WERI-Rb-1 (cell line): Measurements from ENCODE around the gene CHST11.
A peak's percentile ranks its signal among the peaks of the same experiment; 100 is the strongest.

Experiments
- DNase-seq: peaks from one replicate; pipeline ENCODE4 v3.0.0-alpha.2; 2020
- H3K27ac ChIP-seq: fragments of 250-450 bp; sonication (Bioruptor Pico); 2 replicates; pipeline ENCODE4 v1.5.1; 2020; ENCODE audit warnings: mild to moderate bottlenecking, moderate library complexity
- H3K27me3 ChIP-seq: fragments of 250-450 bp; sonication (Bioruptor Pico); 2 replicates; pipeline ENCODE4 v1.5.1; 2021; ENCODE audit warnings: mild to moderate bottlenecking, low read depth, moderate library complexity; ENCODE audit not compliant: insufficient read depth, severe bottlenecking
- H3K36me3 ChIP-seq: fragments of 250-450 bp; sonication (Bioruptor Pico); 2 replicates; pipeline ENCODE4 v1.5.1; 2020; ENCODE audit warnings: mild to moderate bottlenecking, moderate library complexity
- H3K4me3 ChIP-seq: 2 replicates; pipeline ENCODE4 v1.5.1; 2011; ENCODE audit warnings: low read depth, mild to moderate bottlenecking, control low read depth, low read length
- H3K9me3 ChIP-seq: fragments of 250-450 bp; sonication (Bioruptor Pico); 2 replicates; pipeline ENCODE4 v1.5.1; 2021; ENCODE audit warnings: mild to moderate bottlenecking, moderate library complexity; ENCODE audit not compliant: severe bottlenecking
- TF ChIP-seq, protein P1 (sequence below): IDR thresholded peaks from 2 replicates; pipeline ENCODE4 v1.5.1; 2011; ENCODE audit warnings: low read depth, mild to moderate bottlenecking, control low read depth, inconsistent platforms, low read length

CHST11 gene

DNA sequence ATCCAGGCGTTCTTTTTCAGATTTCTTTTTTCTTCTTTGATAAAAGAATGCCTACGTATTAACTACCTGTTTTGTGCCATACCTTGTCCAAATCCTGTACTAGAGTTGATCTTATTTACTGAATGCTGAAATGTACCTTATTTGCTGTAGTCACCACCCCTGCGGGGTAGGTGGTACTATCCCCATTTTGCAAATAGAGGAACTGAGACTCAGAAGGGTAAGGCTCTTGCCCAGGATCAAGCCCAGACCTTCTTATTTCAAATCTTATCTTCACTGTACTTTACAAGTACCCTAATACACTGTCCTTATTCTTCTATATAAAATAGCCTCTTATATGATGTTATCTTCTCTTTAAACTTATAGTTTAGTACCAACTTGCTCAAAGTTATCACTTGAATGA lies 294.8 kb downstream of the CHST11 start:
- DNase-seq = no peak
- Histone ChIP-seq H3K27ac (no peak overlapping the region), H3K4me3 (no peak overlapping the region), H3K36me3 (no peaks in the 10 kb centered on the region), H3K9me3 (no peaks in the 10 kb centered on the region), H3K27me3 (no peaks in the 10 kb centered on the region)
- TF ChIP-seq, protein P1, sequence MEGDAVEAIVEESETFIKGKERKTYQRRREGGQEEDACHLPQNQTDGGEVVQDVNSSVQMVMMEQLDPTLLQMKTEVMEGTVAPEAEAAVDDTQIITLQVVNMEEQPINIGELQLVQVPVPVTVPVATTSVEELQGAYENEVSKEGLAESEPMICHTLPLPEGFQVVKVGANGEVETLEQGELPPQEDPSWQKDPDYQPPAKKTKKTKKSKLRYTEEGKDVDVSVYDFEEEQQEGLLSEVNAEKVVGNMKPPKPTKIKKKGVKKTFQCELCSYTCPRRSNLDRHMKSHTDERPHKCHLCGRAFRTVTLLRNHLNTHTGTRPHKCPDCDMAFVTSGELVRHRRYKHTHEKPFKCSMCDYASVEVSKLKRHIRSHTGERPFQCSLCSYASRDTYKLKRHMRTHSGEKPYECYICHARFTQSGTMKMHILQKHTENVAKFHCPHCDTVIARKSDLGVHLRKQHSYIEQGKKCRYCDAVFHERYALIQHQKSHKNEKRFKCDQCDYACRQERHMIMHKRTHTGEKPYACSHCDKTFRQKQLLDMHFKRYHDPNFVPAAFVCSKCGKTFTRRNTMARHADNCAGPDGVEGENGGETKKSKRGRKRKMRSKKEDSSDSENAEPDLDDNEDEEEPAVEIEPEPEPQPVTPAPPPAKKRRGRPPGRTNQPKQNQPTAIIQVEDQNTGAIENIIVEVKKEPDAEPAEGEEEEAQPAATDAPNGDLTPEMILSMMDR = no peak

- no peaks in the 10 kb centered on the region for H3K9me3 ChIP-seq
- no peak overlapping the region for H3K27ac ChIP-seq
- no peak for DNase-seq
- H3K27me3 ChIP-seq = no peaks in the 10 kb centered on the region
- H3K36me3 ChIP-seq = no peaks in the 10 kb centered on the region
- TF ChIP-seq, protein P1 = no peak
- no peak overlapping the region for H3K4me3 ChIP-seq
These were observed 295.3 kb downstream of the CHST11 start for GRCh38 chr12:104752016-104752415.

- Histone ChIP-seq H3K27ac (no peak overlapping the region), H3K9me3 (no peaks in the 10 kb centered on the region), H3K27me3 (no peaks in the 10 kb centered on the region), H3K36me3 (no peaks in the 10 kb centered on the region), H3K4me3 (no peak overlapping the region)
- no peak for DNase-seq
- TF ChIP-seq, protein P1 = no peak
These were observed 296.1 kb downstream of the CHST11 start for GRCh38 chr12:104752881-104753280.

DNA sequence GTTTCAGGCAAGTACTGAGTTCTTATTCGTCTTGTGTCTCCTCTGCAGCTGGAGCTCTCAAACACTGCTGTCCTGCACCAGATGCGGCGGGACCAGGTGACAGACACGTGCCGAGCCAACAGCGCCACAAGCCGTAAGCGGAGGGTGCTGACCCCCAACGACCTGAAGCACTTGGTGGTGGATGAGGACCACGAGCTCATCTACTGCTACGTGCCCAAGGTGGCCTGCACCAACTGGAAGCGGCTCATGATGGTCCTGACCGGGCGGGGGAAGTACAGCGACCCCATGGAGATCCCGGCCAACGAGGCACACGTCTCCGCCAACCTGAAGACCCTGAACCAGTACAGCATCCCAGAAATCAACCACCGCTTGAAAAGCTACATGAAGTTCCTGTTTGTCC lies 300.2 kb downstream of the CHST11 start:
- Histone ChIP-seq H3K27me3 (no peaks in the 10 kb centered on the region), H3K4me3 (no peak overlapping the region), H3K36me3 (no peaks in the 10 kb centered on the region), H3K9me3 (no peaks in the 10 kb centered on the region), H3K27ac (no peak overlapping the region)
- no peak for DNase-seq
- TF ChIP-seq, protein P1 = no peak

DNA sequence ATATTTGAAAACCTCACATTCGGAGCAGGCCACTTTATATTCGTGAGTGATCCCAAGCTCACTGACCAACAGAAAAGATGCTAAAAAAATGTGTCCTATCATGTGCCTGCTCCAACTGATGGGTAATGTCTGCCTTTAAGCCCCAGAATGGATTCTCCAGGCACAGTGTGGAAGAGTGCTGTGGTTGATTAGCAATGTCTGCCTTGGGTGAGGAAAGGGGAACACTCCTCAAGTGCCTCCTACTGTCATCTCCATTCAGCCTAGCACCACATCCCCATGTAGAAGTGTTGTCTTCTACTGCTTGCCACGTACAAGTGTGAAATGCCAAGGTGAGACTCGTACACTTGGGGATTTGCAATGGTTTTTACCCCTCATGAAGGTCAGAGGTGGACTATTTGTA lies 302.0 kb downstream of the CHST11 start:
- TF ChIP-seq, protein P1 = no peak
- Histone ChIP-seq H3K36me3 (no peaks in the 10 kb centered on the region), H3K9me3 (no peaks in the 10 kb centered on the region), H3K4me3 (no peak overlapping the region), H3K27ac (no peak overlapping the region), H3K27me3 (no peaks in the 10 kb centered on the region)
- no peak for DNase-seq

- DNase-seq = no peak
- no peaks in the 10 kb centered on the region for H3K9me3 ChIP-seq
- TF ChIP-seq, protein P1 = 0 out of 2 replicates have a peak, but pooled peaks have one; percentile 25
- H3K27me3 ChIP-seq = no peaks in the 10 kb centered on the region
- H3K27ac ChIP-seq = no peak overlapping the region
- no peaks in the 10 kb centered on the region for H3K36me3 ChIP-seq
- H3K4me3 ChIP-seq = no peak overlapping the region
These were observed 304.3 kb downstream of the CHST11 start for GRCh38 chr12:104761091-104761490.
